PC-3 (cell line): ENCODE data around the gene KCNH3. TPM values are rescaled to one million over a fixed set of nuclear protein-coding genes. Genes with fewer than 3 reads are reported as not detected.

Source experiments
- ATAC-seq: fragments of 200-7000 bp; cut with Tn5 transposase; 2 replicates; pipeline ENCODE4 v1.9.1; 2020; ENCODE audit warnings: mild to moderate bottlenecking, moderate library complexity
- BruUV-seq: library from RNA; stranded (reverse); fragments of 400-500 nt; replicated peaks from 2 replicates; lab custom pipeline; 2021; lab: Mats Ljungman, UMichigan
- CTCF ChIA-PET: fragments of 300-600 bp; sonication (Branson Sonifier 250); formaldehyde crosslinking; loops from one replicate; lab custom pipeline; 2022; ENCODE audit warnings: antibody characterized with exemption; lab: Charles Lee
- POLR2A ChIA-PET: fragments of 300-600 bp; sonication (Branson Sonifier 250); formaldehyde crosslinking; loops from one replicate; lab custom pipeline; 2022; ENCODE audit warnings: antibody characterized with exemption; ENCODE audit not compliant: unreplicated experiment; lab: Charles Lee
- DNase-seq: peaks from one replicate; pipeline ENCODE4 v3.0.0-alpha.2; 2015
- H2AFZ ChIP-seq: fragments of 300-600 bp; sonication (generic); 2 replicates; pipeline ENCODE4 v1.6.0; 2016; ENCODE audit warnings: antibody characterized with exemption, low read length
- H3F3A ChIP-seq: fragments of 300-600 bp; sonication (generic); one replicate; pipeline ENCODE4 v1.6.0; 2017; ENCODE audit warnings: antibody characterized with exemption, low read length, control low read depth, mild to moderate bottlenecking; ENCODE audit not compliant: unreplicated experiment
- H3K27ac ChIP-seq: fragments of 300-600 bp; sonication (generic); 2 replicates; pipeline ENCODE4 v1.5.1; 2016; ENCODE audit warnings: mild to moderate bottlenecking, low read length
- H3K27me3 ChIP-seq: fragments of 300-600 bp; sonication (generic); 2 replicates; pipeline ENCODE4 v1.6.1; 2016; ENCODE audit warnings: low read length, mixed read lengths
- H3K36me3 ChIP-seq: fragments of 300-600 bp; sonication (generic); 2 replicates; pipeline ENCODE4 v1.6.1; 2016; ENCODE audit warnings: low read depth, mixed run types, low read length, mixed read lengths
- H3K4me1 ChIP-seq: fragments of 300-600 bp; sonication (generic); 2 replicates; pipeline ENCODE4 v1.5.1; 2016; ENCODE audit warnings: low read length; ENCODE audit not compliant: insufficient read depth
- H3K4me2 ChIP-seq: fragments of 300-600 bp; sonication (generic); 2 replicates; pipeline ENCODE4 v1.6.0; 2016; ENCODE audit warnings: low read length
- H3K4me3 ChIP-seq: fragments of 300-600 bp; sonication (generic); 2 replicates; pipeline ENCODE4 v1.5.1; 2016; ENCODE audit warnings: mild to moderate bottlenecking, low read length, mixed read lengths
- H3K79me2 ChIP-seq: fragments of 300-600 bp; sonication (generic); 2 replicates; pipeline ENCODE4 v1.6.1; 2017; ENCODE audit warnings: low read length, mixed read lengths
- H3K9ac ChIP-seq: fragments of 300-600 bp; sonication (generic); 2 replicates; pipeline ENCODE4 v1.6.0; 2016; ENCODE audit warnings: mild to moderate bottlenecking, low read length
- H3K9me2 ChIP-seq: fragments of 300-600 bp; sonication (generic); replicated peaks from 2 replicates; pipeline ENCODE4 v1.6.1; 2016; ENCODE audit warnings: mixed run types, low read length, mixed read lengths
- H3K9me3 ChIP-seq: fragments of 300-600 bp; sonication (generic); 2 replicates; pipeline ENCODE4 v1.6.1; 2016; ENCODE audit warnings: low read length, mixed read lengths
- H4K20me1 ChIP-seq: fragments of 300-600 bp; sonication (generic); 2 replicates; pipeline ENCODE4 v1.6.1; 2016; ENCODE audit warnings: low read length, mixed read lengths
- CTCF ChIP-seq: fragments of 300-600 bp; sonication (generic); conservative IDR thresholded peaks from 2 replicates; pipeline ENCODE4 v1.5.1; 2017; ENCODE audit warnings: antibody characterized with exemption, low read depth, mild to moderate bottlenecking, low read length
- EZH2 ChIP-seq: fragments of 300-600 bp; sonication (generic); IDR thresholded peaks from one replicate; pipeline ENCODE4 v1.6.1; 2017; ENCODE audit warnings: antibody characterized with exemption, mild to moderate bottlenecking, low read length; ENCODE audit not compliant: unreplicated experiment
- EZH2phosphoT487 ChIP-seq: fragments of 300-600 bp; sonication (generic); IDR thresholded peaks from 2 replicates; pipeline ENCODE4 v1.6.1; 2018; ENCODE audit warnings: mild to moderate bottlenecking, antibody characterized with exemption, low read length, borderline replicate concordance
- intact Hi-C: fragments of 100-400 bp; cut with micrococcal nuclease; formaldehyde crosslinking; loops from 2 replicates; pipeline ENCODE4 v1.9.0; 2023
- total RNA-seq: library from RNA; depleted of rRNA; stranded (reverse); fragments of >200 nt; gene quantifications from 2 replicates; pipeline ENCODE4 v1.2.3, GENCODE V29; 2014

KCNH3 gene
- total RNA-seq, 1 experiment from 2014 or later: 0.07 TPM

- Histone ChIP-seq H4K20me1 (no peaks in the 10 kb centered on the region), H3K36me3 (peaks cover 6% of the 10 kb centered on the region; the same call in 1 of the 2 replicates), H3K9me2 (no peaks in the 10 kb centered on the region), H3F3A (no peaks in the 10 kb centered on the region), H3K4me1 (no peaks in the 10 kb centered on the region), H3K27me3 (no peaks in the 10 kb centered on the region), H2AFZ (no peak overlapping the region), H3K27ac (no peak overlapping the region), H3K4me3 (no peak overlapping the region), H3K4me2 (no peak overlapping the region), H3K9me3 (no peaks in the 10 kb centered on the region), H3K9ac (no peak overlapping the region), H3K79me2 (no peaks in the 10 kb centered on the region)
- peak; percentile 60 for DNase-seq
- ATAC-seq: peak; percentile 79
- BruUV-seq: no TSS peak
- CTCF ChIA-PET: interaction anchor here (1.0 to 1.6 kb wide), 3 partner anchors 10 to 265 kb away, joined by 3 to 9 read pairs (median 5); no protein-coding TSS in a partner anchor
- intact Hi-C loops: loop anchor here (1.0 to 2.0 kb wide), 3 partner anchors 27 to 222 kb away; no protein-coding TSS in a partner anchor
- no peak for TF ChIP-seq EZH2phosphoT487
- TF ChIP-seq EZH2: no peak
- peak; percentile 84 for TF ChIP-seq CTCF
- POLR2A ChIA-PET: no interaction called here
Measured at GRCh38 chr12:49553512-49554088, 14.8 kb downstream of the KCNH3 start.

- ATAC-seq: no peak
- Histone ChIP-seq H3K4me2 (no peak overlapping the region), H3K27ac (no peak overlapping the region), H3K79me2 (no peaks in the 10 kb centered on the region), H3K4me1 (no peaks in the 10 kb centered on the region), H3K9me2 (no peaks in the 10 kb centered on the region), H3K36me3 (peaks cover 6% of the 10 kb centered on the region; the same call in 1 of the 2 replicates), H3K4me3 (no peak overlapping the region), H2AFZ (no peak overlapping the region), H3F3A (no peaks in the 10 kb centered on the region), H3K9ac (no peak overlapping the region), H4K20me1 (no peaks in the 10 kb centered on the region), H3K9me3 (no peaks in the 10 kb centered on the region), H3K27me3 (no peaks in the 10 kb centered on the region)
- TF ChIP-seq CTCF: no peak
- TF ChIP-seq EZH2phosphoT487: no peak
- no peak for TF ChIP-seq EZH2
- intact Hi-C loops: no loop called here
- DNase-seq: no peak
- no TSS peak for BruUV-seq
- CTCF ChIA-PET: interaction anchor here (0.7 to 1.6 kb wide), 3 partner anchors 10 to 621 kb away, joined by 3 to 9 read pairs (median 3); no protein-coding TSS in a partner anchor
- POLR2A ChIA-PET: no interaction called here
Measured at GRCh38 chr12:49554266-49554665, 15.4 kb downstream of the KCNH3 start.
